K562 (cell line): Measurements from ENCODE around the gene ADRM1.

Source experiments
- HCFC1 ChIP-seq: IDR thresholded peaks from 2 replicates; pipeline ENCODE4 v1.6.1; 2012; ENCODE audit warnings: low read depth, low read length, improper control_type of control experiment
- MTA2 ChIP-seq: fragments of 450-650 bp; IDR thresholded peaks from 2 replicates; pipeline ENCODE4 v1.6.1; 2016; ENCODE audit warnings: low read depth
- POLR2A ChIP-seq: fragments of 450-650 bp; conservative IDR thresholded peaks from 2 replicates; pipeline ENCODE4 v1.6.1; 2016
- SP1 ChIP-seq: sonication (generic); formaldehyde crosslinking; IDR thresholded peaks from 2 replicates; pipeline ENCODE4 v1.8.1; 2022; ENCODE audit warnings: mild to moderate bottlenecking, missing genetic modification reagents
- ZBTB7A ChIP-seq: IDR thresholded peaks from 2 replicates; pipeline ENCODE4 v1.6.1; 2011; ENCODE audit warnings: low read depth, mild to moderate bottlenecking, low read length, moderate library complexity, borderline replicate concordance; ENCODE audit not compliant: control insufficient read depth
- ZNF212 ChIP-seq: fragments of 450-650 bp; formaldehyde crosslinking; IDR thresholded peaks from 2 replicates; pipeline ENCODE4 v1.4.0; 2020; ENCODE audit warnings: mild to moderate bottlenecking

- no peak for TF ChIP-seq ZBTB7A
- TF ChIP-seq MTA2, result no peak
- no peak for TF ChIP-seq ZNF212
- TF ChIP-seq HCFC1, result no peak
- no peak for TF ChIP-seq POLR2A
- TF ChIP-seq SP1 (CRISPR knock-in tag), result no peak
Measured at GRCh38 chr20:62305149-62305764, 2.5 kb downstream of the ADRM1 start.
